Effector memory CD4-positive, alpha-beta T cell (primary cell): ENCODE measurements around the gene KCNE4.

Experiments
- DNase-seq, 3 donors: peaks; one replicate each; pipeline ENCODE4 v3.0.0-alpha.2; 2020
- H3K27ac ChIP-seq: 2 replicates; pipeline ENCODE4 v1.7.0; 2013; ENCODE audit warnings: mild to moderate bottlenecking, low read length, moderate library complexity; ENCODE audit not compliant: insufficient read depth, poor library complexity, severe bottlenecking
- H3K27me3 ChIP-seq: replicated peaks from 2 replicates; pipeline ENCODE4 v1.7.0; 2013; ENCODE audit warnings: mild to moderate bottlenecking, low read length; ENCODE audit not compliant: insufficient read depth, control insufficient read depth, poor library complexity, severe bottlenecking
- H3K36me3 ChIP-seq: 2 replicates; pipeline ENCODE4 v1.7.0; 2013; ENCODE audit warnings: mild to moderate bottlenecking, low read length, moderate library complexity; ENCODE audit not compliant: control insufficient read depth, insufficient read depth
- H3K4me1 ChIP-seq: 2 replicates; pipeline ENCODE4 v1.7.0; 2013; ENCODE audit warnings: low read length, mild to moderate bottlenecking; ENCODE audit not compliant: control insufficient read depth, insufficient read depth, poor library complexity, severe bottlenecking
- H3K4me3 ChIP-seq: 2 replicates; pipeline ENCODE4 v1.7.0; 2013; ENCODE audit warnings: low read length, low read depth, mild to moderate bottlenecking; ENCODE audit not compliant: insufficient read depth, poor library complexity, severe bottlenecking
- H3K9me3 ChIP-seq: 2 replicates; pipeline ENCODE4 v1.7.0; 2013; ENCODE audit warnings: mild to moderate bottlenecking, low read length, moderate library complexity; ENCODE audit not compliant: control insufficient read depth

KCNE4 gene

GRCh38 chr2:223095207-223095606 lies 43.2 kb downstream of the KCNE4 start:
- Histone ChIP-seq H3K9me3 (no peaks in the 10 kb centered on the region), H3K4me3 (no peak overlapping the region), H3K27ac (no peak overlapping the region), H3K27me3 (no peaks in the 10 kb centered on the region), H3K36me3 (no peaks in the 10 kb centered on the region), H3K4me1 (no peaks in the 10 kb centered on the region)
- no peak for DNase-seq

GRCh38 chr2:223096235-223096970 lies 44.4 kb downstream of the KCNE4 start:
- H3K9me3 ChIP-seq: no peaks in the 10 kb centered on the region
- no peaks in the 10 kb centered on the region for H3K36me3 ChIP-seq
- DNase-seq: no peak
- H3K4me1 ChIP-seq: no peaks in the 10 kb centered on the region
- H3K27me3 ChIP-seq: no peaks in the 10 kb centered on the region
- no peak overlapping the region for H3K27ac ChIP-seq
- H3K4me3 ChIP-seq: no peak overlapping the region

- Histone ChIP-seq H3K4me3 (no peak overlapping the region), H3K27me3 (no peaks in the 10 kb centered on the region), H3K4me1 (no peaks in the 10 kb centered on the region), H3K27ac (no peak overlapping the region), H3K36me3 (no peaks in the 10 kb centered on the region), H3K9me3 (no peaks in the 10 kb centered on the region)
- no peak for DNase-seq
Measured at GRCh38 chr2:223097888-223098383, 45.9 kb downstream of the KCNE4 start.

GRCh38 chr2:223099561-223099960 lies 47.6 kb downstream of the KCNE4 start:
- no peak for DNase-seq
- H3K4me1 ChIP-seq: no peaks in the 10 kb centered on the region
- H3K36me3 ChIP-seq: no peaks in the 10 kb centered on the region
- H3K4me3 ChIP-seq: no peak overlapping the region
- H3K9me3 ChIP-seq: no peaks in the 10 kb centered on the region
- no peak overlapping the region for H3K27ac ChIP-seq
- H3K27me3 ChIP-seq: no peaks in the 10 kb centered on the region

GRCh38 chr2:223100061-223100511 lies 48.1 kb downstream of the KCNE4 start:
- no peak for DNase-seq
- Histone ChIP-seq H3K9me3 (no peaks in the 10 kb centered on the region), H3K4me3 (no peak overlapping the region), H3K27ac (no peak overlapping the region), H3K36me3 (no peaks in the 10 kb centered on the region), H3K27me3 (no peaks in the 10 kb centered on the region), H3K4me1 (no peaks in the 10 kb centered on the region)

GRCh38 chr2:223101340-223102039 lies 49.5 kb downstream of the KCNE4 start:
- no peaks in the 10 kb centered on the region for H3K4me1 ChIP-seq

GRCh38 chr2:223102040-223102400 lies 50.0 kb downstream of the KCNE4 start:
- Histone ChIP-seq H3K9me3 (no peaks in the 10 kb centered on the region), H3K4me3 (no peak overlapping the region)

More at GRCh38 chr2:223101340-223102039, 49.5 kb downstream of the KCNE4 start:
- no peak for DNase-seq
- Histone ChIP-seq H3K4me3 (no peak overlapping the region), H3K36me3 (no peaks in the 10 kb centered on the region), H3K27me3 (no peaks in the 10 kb centered on the region), H3K27ac (no peak overlapping the region), H3K9me3 (no peaks in the 10 kb centered on the region)

GRCh38 chr2:223102450-223102849 lies 50.5 kb downstream of the KCNE4 start:
- no peak overlapping the region for H3K4me3 ChIP-seq
- DNase-seq: no peak
- no peaks in the 10 kb centered on the region for H3K27me3 ChIP-seq
- H3K9me3 ChIP-seq: no peaks in the 10 kb centered on the region
- H3K36me3 ChIP-seq: no peaks in the 10 kb centered on the region
- H3K4me1 ChIP-seq: no peaks in the 10 kb centered on the region
- no peak overlapping the region for H3K27ac ChIP-seq

More at GRCh38 chr2:223102040-223102400, 50.0 kb downstream of the KCNE4 start:
- H3K27me3 ChIP-seq: no peaks in the 10 kb centered on the region
- no peaks in the 10 kb centered on the region for H3K36me3 ChIP-seq
- no peak overlapping the region for H3K27ac ChIP-seq
- DNase-seq: no peak
- H3K4me1 ChIP-seq: no peaks in the 10 kb centered on the region

GRCh38 chr2:223104336-223105132 lies 52.5 kb downstream of the KCNE4 start:
- DNase-seq: no peak
- no peaks in the 10 kb centered on the region for H3K4me1 ChIP-seq

More at GRCh38 chr2:223104336-223105132, 52.5 kb downstream of the KCNE4 start:
- Histone ChIP-seq H3K4me3 (no peak overlapping the region), H3K27me3 (no peaks in the 10 kb centered on the region), H3K36me3 (no peaks in the 10 kb centered on the region), H3K27ac (no peak overlapping the region), H3K9me3 (no peaks in the 10 kb centered on the region)
